Skeletal muscle cell (primary cell): ENCODE results near the gene ATP10A.
"Not testable (repeated sequence)": the region's sequence is repeated elsewhere in the genome, so short reads cannot be mapped to it uniquely, and the experiment has no call there.

Experiments
- DNase-seq: peaks from one replicate; pipeline ENCODE4 v3.0.0-alpha.2; 2010; ENCODE audit warnings: low read depth
- H3K4me3 ChIP-seq: 2 replicates; pipeline ENCODE4 v1.5.1; 2011; ENCODE audit warnings: low read depth, mild to moderate bottlenecking, control low read depth, low read length, moderate library complexity

Gene ATP10A

GRCh38 chr15:25652704-25653103 lies 210.4 kb downstream of the ATP10A start:
- no peak overlapping the region for H3K4me3 ChIP-seq
- no peak for DNase-seq

GRCh38 chr15:25649390-25649789 lies 213.7 kb downstream of the ATP10A start:
- no peak for DNase-seq
- H3K4me3 ChIP-seq, result no peak overlapping the region

- no peak overlapping the region for H3K4me3 ChIP-seq
- DNase-seq, result no peak
Measured at GRCh38 chr15:25643120-25643519, 220.0 kb downstream of the ATP10A start.

- H3K4me3 ChIP-seq, result no peak overlapping the region
- DNase-seq, result no peak
Measured at GRCh38 chr15:25641762-25642161, 221.4 kb downstream of the ATP10A start.

GRCh38 chr15:25641361-25641760 lies 221.8 kb downstream of the ATP10A start:
- no peak overlapping the region for H3K4me3 ChIP-seq
- DNase-seq, result no peak

- not testable (repeated sequence) for H3K4me3 ChIP-seq
Measured at GRCh38 chr15:25640959-25641358, 222.2 kb downstream of the ATP10A start.

GRCh38 chr15:25640381-25640780 lies 222.7 kb downstream of the ATP10A start:
- H3K4me3 ChIP-seq, result no peak overlapping the region
- no peak for DNase-seq

More at GRCh38 chr15:25640959-25641358, 222.2 kb downstream of the ATP10A start:
- not testable (repeated sequence) for DNase-seq

- H3K4me3 ChIP-seq, DNase-seq: not testable (repeated sequence)
Measured at GRCh38 chr15:25636486-25636885, 226.6 kb downstream of the ATP10A start.

- no peak for DNase-seq
- H3K4me3 ChIP-seq, result no peak overlapping the region
Measured at GRCh38 chr15:25635191-25635590, 227.9 kb downstream of the ATP10A start.

GRCh38 chr15:25633862-25634261 lies 229.3 kb downstream of the ATP10A start:
- no peak for DNase-seq
- H3K4me3 ChIP-seq, result no peak overlapping the region

GRCh38 chr15:25631971-25632370 lies 231.2 kb downstream of the ATP10A start:
- DNase-seq, result no peak
- H3K4me3 ChIP-seq, result no peak overlapping the region
